ENCODE results near the gene DNAJB1. TPM values are rescaled to one million over a fixed set of nuclear protein-coding genes. Genes with fewer than 3 reads are reported as not detected.

The DNAJB1 gene
- total RNA-seq, 1 donor = 64.1 TPM

GRCh38 chr19:14475251-14476073 is 42.7 kb downstream of the DNAJB1 start, which contains the start of gene PTGER1:
Gene PTGER1, minus strand, starts transcription at chr19:14475354. Its CDS starts 1,034 bp downstream, at chr19:14474320.
- peak in 1 of 3 donors; percentile 47 for DNase-seq (ENCODE audit: low read depth in 2 of 3, low spot score in 2 of 3)

- no peak for DNase-seq (ENCODE audit: low read depth in 2 of 3, low spot score in 2 of 3)
Measured at GRCh38 chr19:14474827-14475226, 43.4 kb downstream of the DNAJB1 start.

GRCh38 chr19:14473978-14474578 is 44.1 kb downstream of the DNAJB1 start:
- no peak for DNase-seq (ENCODE audit: low read depth in 2 of 3, low spot score in 2 of 3)

GRCh38 chr19:14473073-14473977 is 44.9 kb downstream of the DNAJB1 start:
- DNase-seq (ENCODE audit: low read depth in 2 of 3, low spot score in 2 of 3) = no peak

- DNase-seq (ENCODE audit: low read depth in 2 of 3, low spot score in 2 of 3) = peak; percentile 70 to 80 (median 77)
Measured at GRCh38 chr19:14472202-14472938, 45.8 kb downstream of the DNAJB1 start.

GRCh38 chr19:14471436-14472187 is 46.6 kb downstream of the DNAJB1 start:
- no peak for DNase-seq (ENCODE audit: low read depth in 2 of 3, low spot score in 2 of 3)

- DNase-seq (ENCODE audit: low read depth in 2 of 3, low spot score in 2 of 3) = no peak
Measured at GRCh38 chr19:14470031-14470876, 47.9 kb downstream of the DNAJB1 start.

GRCh38 chr19:14467816-14468215 is 50.4 kb downstream of the DNAJB1 start:
- peak in 1 of 3 donors; percentile 45 for DNase-seq (ENCODE audit: low read depth in 2 of 3, low spot score in 2 of 3)

GRCh38 chr19:14467391-14467790 is 50.8 kb downstream of the DNAJB1 start:
- no peak for DNase-seq (ENCODE audit: low read depth in 2 of 3, low spot score in 2 of 3)

Small RNAs within 50 kb of the gene (small RNA-seq; reads per million reads assigned to genes)
- not detected for gene SNRPGP15

Other genes with a start within 250 kb of the DNAJB1 start
- 273 TPM for gene ADGRE5, start 137.0 kb downstream of the DNAJB1 start, total RNA-seq
- 128 TPM for gene DDX39A, start 99.1 kb downstream of the DNAJB1 start, total RNA-seq
- 177 TPM for gene PKN1, start 85.1 kb downstream of the DNAJB1 start, total RNA-seq
- gene PTGER1, start 43.0 kb downstream of the DNAJB1 start, total RNA-seq = 0.27 TPM
- 35.0 TPM for gene GIPC1, start 22.3 kb downstream of the DNAJB1 start, total RNA-seq
- gene TECR, start 11.2 kb upstream of the DNAJB1 start, total RNA-seq = 99.9 TPM
- gene NDUFB7, start 53.7 kb upstream of the DNAJB1 start, total RNA-seq = 373 TPM
- gene CLEC17A, start 64.7 kb upstream of the DNAJB1 start, total RNA-seq = 0.81 TPM
- gene ADGRE3, start 156.4 kb upstream of the DNAJB1 start, total RNA-seq = under 0.01 TPM
- gene ZNF333, start 171.7 kb upstream of the DNAJB1 start, total RNA-seq = 27.5 TPM

All from hematopoietic multipotent progenitor cell (in vitro differentiated cells).